NCI-H1694 treated with DMSO at 0.1 percent for 48 hours (cell line): ENCODE measurements around the gene CPA1.

Experiments
- DNase-seq: peaks from one replicate; lab custom pipeline; 2025; lab: John Stamatoyannopoulos, UW

Gene CPA1

GRCh38 chr7:130379921-130380860 is at the start of gene CPA1:
Gene CPA1 (plus strand): TSS chr7:130380494. CDS start chr7:130380521, 27 bp downstream.
- DNase-seq = no peak

GRCh38 chr7:130332259-130333053 is 47.8 kb upstream of the CPA1 start:
- no peak for DNase-seq

- DNase-seq = no peak
Observed at GRCh38 chr7:130333832-130334231, 46.5 kb upstream of the CPA1 start.

GRCh38 chr7:130334274-130334673 is 46.0 kb upstream of the CPA1 start:
- no peak for DNase-seq

- DNase-seq = no peak
Observed at GRCh38 chr7:130337410-130337971, 42.8 kb upstream of the CPA1 start.

- no peak for DNase-seq
Observed at GRCh38 chr7:130338233-130338632, 42.1 kb upstream of the CPA1 start.

- DNase-seq = no peak
Observed at GRCh38 chr7:130341882-130342281, 38.4 kb upstream of the CPA1 start.

- DNase-seq = no peak
Observed at GRCh38 chr7:130342701-130343380, 37.5 kb upstream of the CPA1 start.

GRCh38 chr7:130344271-130344866 is 35.9 kb upstream of the CPA1 start, which contains the start of gene CPA5:
Gene CPA5 (plus strand): TSS chr7:130344816. CDS start chr7:130346486, 1,670 bp downstream.
- DNase-seq = no peak

- no peak for DNase-seq
Observed at GRCh38 chr7:130345136-130345535, 35.2 kb upstream of the CPA1 start.

- no peak for DNase-seq
Observed at GRCh38 chr7:130345725-130346124, 34.6 kb upstream of the CPA1 start.

GRCh38 chr7:130346177-130346905 is 34.0 kb upstream of the CPA1 start:
- no peak for DNase-seq

- DNase-seq = no peak
Observed at GRCh38 chr7:130346941-130347340, 33.4 kb upstream of the CPA1 start.

- DNase-seq = no peak
Observed at GRCh38 chr7:130349911-130350782, 30.1 kb upstream of the CPA1 start.

- no peak for DNase-seq
Observed at GRCh38 chr7:130350945-130351790, 29.1 kb upstream of the CPA1 start.

- DNase-seq = no peak
Observed at GRCh38 chr7:130351791-130352090, 28.6 kb upstream of the CPA1 start.

GRCh38 chr7:130352194-130353074 is 27.9 kb upstream of the CPA1 start:
- DNase-seq = no peak

GRCh38 chr7:130353196-130353595 is 27.1 kb upstream of the CPA1 start:
- DNase-seq = no peak
